ENCODE results near the gene TLX2.
A peak's percentile ranks its signal among the peaks of the same experiment; 100 is the strongest.

The TLX2 gene

GRCh38 chr2:74496997-74497776 is 17.1 kb upstream of the TLX2 start:
- DNase-seq (ENCODE audit: low read depth in 1 of 2, low spot score in 1 of 2), result no peak

DNA sequence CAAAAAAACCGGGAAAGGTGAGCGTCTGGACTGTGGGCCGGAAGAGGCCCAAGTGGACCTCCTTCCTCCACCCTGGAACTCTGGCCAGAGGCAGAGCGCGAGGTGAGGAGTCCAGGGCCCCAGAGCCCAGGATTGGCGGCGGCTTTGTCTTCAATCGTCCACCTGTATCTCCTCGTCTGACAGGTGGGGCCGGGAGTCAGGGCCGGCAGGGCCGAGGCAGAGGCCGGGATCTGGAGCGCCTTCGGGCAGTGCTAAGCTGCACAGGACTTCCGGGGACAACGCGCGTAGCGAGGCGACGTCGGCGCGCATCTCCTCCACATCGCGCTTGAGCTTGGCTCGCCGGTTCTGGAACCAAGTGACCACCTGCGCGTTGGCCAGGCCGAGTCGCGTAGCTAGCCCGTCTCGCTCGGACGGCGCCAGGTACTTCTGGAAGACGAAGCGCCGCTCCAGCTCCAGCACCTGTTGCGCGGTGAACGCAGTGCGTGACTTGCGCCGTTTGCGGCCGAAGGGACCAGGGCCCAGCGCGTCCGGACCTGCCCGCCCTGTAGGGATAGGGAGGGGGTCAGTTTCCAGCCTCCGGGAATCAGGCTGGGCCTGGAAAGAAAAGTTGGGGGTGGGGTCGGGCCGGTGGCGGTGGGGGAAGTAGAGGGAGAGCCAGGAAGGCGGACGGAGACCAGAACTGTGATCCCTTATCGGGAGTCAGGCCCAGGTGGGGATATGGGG is 16.3 kb upstream of the TLX2 start:
- no peak for DNase-seq (ENCODE audit: low read depth in 1 of 2, low spot score in 1 of 2)

DNA sequence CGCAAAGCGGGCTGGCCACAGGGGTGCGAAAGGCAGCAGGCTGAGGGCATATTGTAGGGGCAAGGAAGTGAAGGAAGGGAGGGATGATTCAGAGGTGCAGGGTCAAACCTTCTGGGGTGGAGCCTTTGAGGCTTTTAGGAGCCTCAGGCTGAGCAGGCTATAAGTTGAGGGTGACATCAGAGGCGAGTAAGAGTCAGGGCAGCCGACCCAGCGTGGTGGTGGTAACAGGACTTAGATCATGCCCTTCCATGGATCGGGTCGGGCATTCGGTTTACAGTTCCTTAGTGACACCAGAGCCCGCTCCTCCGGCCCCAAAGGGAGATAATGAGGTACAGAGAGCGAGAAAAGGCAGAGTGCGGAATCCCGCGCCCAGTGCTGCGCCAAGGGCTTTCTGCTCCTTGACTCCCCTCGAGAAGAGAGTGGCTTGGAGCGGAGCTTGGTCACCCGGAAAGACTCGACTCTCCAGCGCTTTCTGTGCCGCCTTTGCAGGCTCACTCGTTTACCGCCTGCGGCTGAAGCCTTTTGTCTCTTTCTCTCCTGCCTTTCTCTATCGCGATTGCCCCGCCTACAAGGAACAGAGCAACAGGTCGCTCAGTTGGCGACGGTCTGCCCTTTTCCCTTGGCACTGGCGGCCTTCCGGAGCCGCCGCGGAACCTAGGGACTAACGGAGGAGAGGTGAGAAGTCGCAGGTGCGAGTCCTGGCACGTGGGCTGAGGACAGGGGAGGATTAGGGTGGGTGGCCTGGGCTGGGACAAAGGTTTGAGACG is 15.6 kb upstream of the TLX2 start:
- no peak for DNase-seq (ENCODE audit: low read depth in 1 of 2, low spot score in 1 of 2)

GRCh38 chr2:74499267-74499939 is 14.8 kb upstream of the TLX2 start, which contains the start of gene LBX2:
Gene LBX2 (minus strand): TSS chr2:74499603. CDS start chr2:74499537, 66 bp downstream.
- DNase-seq (ENCODE audit: low read depth in 1 of 2, low spot score in 1 of 2), result no peak

- no peak for DNase-seq (ENCODE audit: low read depth in 1 of 2, low spot score in 1 of 2)
Observed at GRCh38 chr2:74499940-74500577, 14.2 kb upstream of the TLX2 start.

DNA sequence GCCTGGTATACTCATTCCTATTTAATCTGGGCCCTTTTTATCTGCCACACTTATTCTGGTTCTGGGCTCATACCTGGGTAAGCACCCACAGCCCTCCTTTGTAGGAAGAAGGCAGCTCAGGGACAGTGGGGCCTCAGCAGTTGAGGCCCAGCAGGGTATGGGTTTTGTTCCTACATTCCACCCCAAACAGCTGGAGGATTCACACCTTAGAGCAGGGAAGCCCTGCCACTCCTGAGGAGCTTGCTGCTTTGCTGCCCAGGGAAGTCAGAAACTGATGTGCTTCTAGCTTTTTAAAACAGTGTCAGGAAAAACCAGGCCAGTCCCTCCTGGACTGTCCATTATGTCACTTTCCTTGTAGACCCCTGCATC is 13.7 kb upstream of the TLX2 start:
- DNase-seq (ENCODE audit: low read depth in 1 of 2, low spot score in 1 of 2), result no peak

- no peak for DNase-seq (ENCODE audit: low read depth in 1 of 2, low spot score in 1 of 2)
Observed at GRCh38 chr2:74501335-74502071, 12.7 kb upstream of the TLX2 start.

GRCh38 chr2:74502147-74502719 is 12.0 kb upstream of the TLX2 start:
- DNase-seq (ENCODE audit: low read depth in 1 of 2, low spot score in 1 of 2), result no peak

- DNase-seq (ENCODE audit: low read depth in 1 of 2, low spot score in 1 of 2), result no peak
Observed at GRCh38 chr2:74502720-74503505, 11.3 kb upstream of the TLX2 start.

- no peak for DNase-seq (ENCODE audit: low read depth in 1 of 2, low spot score in 1 of 2)
Observed at GRCh38 chr2:74503506-74504475, 10.5 kb upstream of the TLX2 start.

GRCh38 chr2:74504591-74504990 is 9.7 kb upstream of the TLX2 start:
- DNase-seq (ENCODE audit: low read depth in 1 of 2, low spot score in 1 of 2), result no peak

- no peak for DNase-seq (ENCODE audit: low read depth in 1 of 2, low spot score in 1 of 2)
Observed at GRCh38 chr2:74505448-74506246, 8.6 kb upstream of the TLX2 start.

DNA sequence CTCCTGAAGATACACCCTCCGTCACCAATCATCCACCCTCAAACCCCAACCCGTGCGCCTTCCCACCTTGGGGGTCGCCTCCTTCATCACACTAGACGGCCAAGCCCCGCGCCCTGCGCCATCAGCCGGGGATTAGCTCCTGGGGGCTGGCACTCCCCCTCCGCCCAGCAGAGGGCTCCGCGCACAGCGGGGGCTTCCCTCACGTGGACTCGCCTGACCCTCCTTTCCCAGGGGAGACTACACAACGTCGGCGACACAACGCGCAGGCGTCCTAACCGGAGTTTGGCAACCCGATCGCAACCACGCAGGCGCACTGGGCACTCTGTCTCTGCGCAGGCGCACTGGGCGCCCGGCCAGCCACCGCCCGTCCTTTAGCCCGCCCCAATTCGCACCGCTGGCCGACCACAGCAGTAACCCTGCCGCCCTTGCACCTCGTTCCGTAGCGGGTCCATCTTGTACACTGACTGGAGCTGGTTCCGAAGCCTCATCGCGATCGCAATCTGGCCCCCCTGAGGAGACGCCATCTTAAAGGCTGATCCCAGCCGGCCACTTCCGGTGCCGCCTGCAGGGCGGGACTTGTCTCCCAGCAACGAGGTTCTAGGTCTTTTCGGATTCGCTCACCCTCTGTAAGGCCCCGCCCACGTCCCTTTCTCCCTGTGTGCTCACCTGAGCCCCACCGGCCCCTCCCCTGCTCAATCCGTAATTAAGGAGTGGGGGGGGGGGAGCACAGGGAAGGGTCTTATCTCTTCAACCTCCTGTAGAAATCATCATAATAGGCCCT is 6.9 kb upstream of the TLX2 start, which contains the start of gene PCGF1:
TSS of gene PCGF1 (minus strand) at position 551 of the 781 bp plus-strand sequence. CDS start at position 524, 27 bp downstream.
- DNase-seq (ENCODE audit: low read depth in 1 of 2, low spot score in 1 of 2), result peak; percentile 95 to 98

- DNase-seq (ENCODE audit: low read depth in 1 of 2, low spot score in 1 of 2), result no peak
Observed at GRCh38 chr2:74507926-74508520, 6.2 kb upstream of the TLX2 start.

- no peak for DNase-seq (ENCODE audit: low read depth in 1 of 2, low spot score in 1 of 2)
Observed at GRCh38 chr2:74510272-74510671, 4.0 kb upstream of the TLX2 start.

Measured in activated T-helper 1 cell treated with anti-CD3 and anti-CD28 coated beads, Interleukin-2, amount 50 U/mL, for 16 hours (primary cell).